IMR-90 (cell line): ENCODE results near the gene AGPS. TPM values are rescaled to one million over a fixed set of nuclear protein-coding genes. Genes with fewer than 3 reads are reported as not detected.

Experiments
- ATAC-seq: fragments of 200-7000 bp; cut with Tn5 transposase; 2 replicates; pipeline ENCODE4 v1.9.1; 2020; ENCODE audit warnings: low read depth, mild to moderate bottlenecking, moderate library complexity
- BruUV-seq: library from RNA; stranded (reverse); fragments of 400-500 nt; replicated peaks from 2 replicates; lab custom pipeline; 2021; lab: Mats Ljungman, UMichigan
- CTCF ChIA-PET: fragments of 300-600 bp; formaldehyde crosslinking; extraction: SDS; loops from one replicate; lab custom pipeline; 2021; ENCODE audit warnings: antibody characterized with exemption; lab: Yijun Ruan, JAX
- POLR2A ChIA-PET: fragments of 300-600 bp; sonication (Branson Sonifier 250); formaldehyde crosslinking; loops from one replicate; lab custom pipeline; 2022; ENCODE audit warnings: antibody characterized with exemption; ENCODE audit not compliant: unreplicated experiment; lab: Charles Lee
- DNase-seq: peaks from one replicate; pipeline ENCODE4 v3.0.0; 2013
- H2AFZ ChIP-seq: replicated peaks from 2 replicates; pipeline ENCODE3; 2013; ENCODE audit warnings: low read length, mild to moderate bottlenecking; ENCODE audit not compliant: poor library complexity
- H2AK5ac ChIP-seq: 2 replicates; pipeline ENCODE4 v1.6.1; 2013; ENCODE audit warnings: low read depth, low read length, inconsistent platforms
- H2AK9ac ChIP-seq: replicated peaks from 2 replicates; pipeline ENCODE3; 2013; ENCODE audit warnings: mild to moderate bottlenecking, low read depth, low read length, moderate library complexity; ENCODE audit not compliant: poor library complexity
- H2BK120ac ChIP-seq: 2 replicates; pipeline ENCODE4 v1.6.1; 2013; ENCODE audit warnings: low read depth, low read length, inconsistent platforms
- H2BK15ac ChIP-seq: 3 replicates; pipeline ENCODE4 v1.6.1; 2013; ENCODE audit warnings: low read depth, low read length, inconsistent platforms
- H2BK20ac ChIP-seq: 2 replicates; pipeline ENCODE4 v1.6.1; 2013; ENCODE audit warnings: low read depth, mild to moderate bottlenecking, inconsistent platforms, low read length, moderate library complexity
- H2BK5ac ChIP-seq: 2 replicates; pipeline ENCODE4 v1.6.1; 2013; ENCODE audit warnings: mild to moderate bottlenecking, low read depth, low read length, inconsistent platforms; ENCODE audit not compliant: poor library complexity, severe bottlenecking
- H3K14ac ChIP-seq: replicated peaks from 2 replicates; pipeline ENCODE4 v1.6.1; 2013; ENCODE audit warnings: low read depth, low read length, inconsistent platforms
- H3K18ac ChIP-seq: 2 replicates; pipeline ENCODE4 v1.6.1; 2013; ENCODE audit warnings: low read depth, low read length, control low read depth
- H3K23ac ChIP-seq: 2 replicates; pipeline ENCODE4 v1.6.1; 2013; ENCODE audit warnings: low read depth, low read length, inconsistent platforms
- H3K27ac ChIP-seq: 2 replicates; pipeline ENCODE4 v1.5.1; 2013; ENCODE audit warnings: mild to moderate bottlenecking, control low read depth, low read length; ENCODE audit not compliant: insufficient read depth
- H3K27me3 ChIP-seq: 2 replicates; pipeline ENCODE4 v1.6.1; 2013; ENCODE audit warnings: low read length; ENCODE audit not compliant: control insufficient read depth, insufficient read depth
- H3K36me3 ChIP-seq: 2 replicates; pipeline ENCODE4 v1.6.1; 2013; ENCODE audit warnings: low read length, mixed read lengths; ENCODE audit not compliant: control insufficient read depth, insufficient read depth
- H3K4ac ChIP-seq: 2 replicates; pipeline ENCODE4 v1.6.1; 2013; ENCODE audit warnings: low read depth, low read length, inconsistent platforms
- H3K4me1 ChIP-seq: 2 replicates; pipeline ENCODE4 v1.6.1; 2013; ENCODE audit warnings: low read length, mixed read lengths; ENCODE audit not compliant: control insufficient read depth, insufficient read depth
- H3K4me2 ChIP-seq: 2 replicates; pipeline ENCODE4 v1.6.1; 2013; ENCODE audit warnings: low read depth, mild to moderate bottlenecking, control low read depth, low read length, moderate library complexity
- H3K4me3 ChIP-seq: 2 replicates; pipeline ENCODE4 v1.5.1; 2013; ENCODE audit warnings: low read depth, mild to moderate bottlenecking, control low read depth, low read length, moderate library complexity; ENCODE audit not compliant: insufficient read depth
- H3K56ac ChIP-seq: 2 replicates; pipeline ENCODE4 v1.6.1; 2013; ENCODE audit warnings: low read length, inconsistent platforms; ENCODE audit not compliant: insufficient read depth; ENCODE audit errors: extremely low read depth
- H3K79me1 ChIP-seq, 2 experiments: 2 replicates each; pipeline ENCODE4 v1.6.1; 2013; ENCODE audit warnings: low read length in 2 of 2, inconsistent platforms in 1 of 2, low read depth in 1 of 2
- H3K9ac ChIP-seq: 2 replicates; pipeline ENCODE4 v1.6.1; 2013; ENCODE audit warnings: low read depth, low read length, control low read depth
- H3K9me1 ChIP-seq: 2 replicates; pipeline ENCODE4 v1.6.1; 2013; ENCODE audit warnings: low read length, inconsistent platforms; ENCODE audit not compliant: insufficient read depth
- H3K9me3 ChIP-seq: 2 replicates; pipeline ENCODE4 v1.6.1; 2013; ENCODE audit warnings: low read length; ENCODE audit not compliant: control insufficient read depth, insufficient read depth
- H4K20me1 ChIP-seq: 2 replicates; pipeline ENCODE4 v1.6.1; 2013; ENCODE audit warnings: low read length, inconsistent platforms; ENCODE audit not compliant: insufficient read depth
- H4K5ac ChIP-seq: 2 replicates; pipeline ENCODE4 v1.6.1; 2013; ENCODE audit warnings: mild to moderate bottlenecking, low read depth, low read length, control low read depth
- H4K8ac ChIP-seq, 2 experiments: 2 replicates each; pipeline ENCODE4 v1.6.1; 2013; ENCODE audit warnings: low read depth in 2 of 2, low read length in 2 of 2, control low read depth in 1 of 2, inconsistent platforms in 1 of 2
- H4K91ac ChIP-seq: 2 replicates; pipeline ENCODE4 v1.6.1; 2013; ENCODE audit warnings: low read depth, low read length, inconsistent platforms; ENCODE audit not compliant: insufficient read depth
- BHLHE40 ChIP-seq: fragments of 150-350 bp; IDR thresholded peaks from 2 replicates; pipeline ENCODE4 v1.6.1; 2016; ENCODE audit warnings: mild to moderate bottlenecking, low read depth, low read length
- CEBPB ChIP-seq: IDR thresholded peaks from 2 replicates; pipeline ENCODE4 v1.6.1; 2012; ENCODE audit warnings: low read depth, low read length, improper control_type of control experiment
- CHD1 ChIP-seq: IDR thresholded peaks from 2 replicates; pipeline ENCODE4 v1.6.1; 2012; ENCODE audit warnings: low read depth, low read length, improper control_type of control experiment
- FOS ChIP-seq: fragments of 150-350 bp; IDR thresholded peaks from 2 replicates; pipeline ENCODE4 v1.6.1; 2016; ENCODE audit warnings: low read depth, low read length
- MAFK ChIP-seq: IDR thresholded peaks from 2 replicates; pipeline ENCODE4 v1.6.1; 2012; ENCODE audit warnings: low read depth, low read length, improper control_type of control experiment
- MAZ ChIP-seq: IDR thresholded peaks from 2 replicates; pipeline ENCODE4 v1.6.1; 2012; ENCODE audit warnings: low read depth, mild to moderate bottlenecking, low read length, improper control_type of control experiment, moderate library complexity, borderline replicate concordance
- MXI1 ChIP-seq: IDR thresholded peaks from 2 replicates; pipeline ENCODE4 v1.6.1; 2012; ENCODE audit warnings: low read depth, mild to moderate bottlenecking, low read length, moderate library complexity, borderline replicate concordance
- NFE2L2 ChIP-seq: fragments of 150-350 bp; IDR thresholded peaks from 2 replicates; pipeline ENCODE4 v1.6.1; 2016; ENCODE audit warnings: low read depth, mild to moderate bottlenecking, low read length
- POLR2A ChIP-seq: IDR thresholded peaks from 2 replicates; pipeline ENCODE4 v1.6.1; 2012; ENCODE audit warnings: mild to moderate bottlenecking, low read depth, low read length
- RAD21 ChIP-seq: IDR thresholded peaks from 2 replicates; pipeline ENCODE4 v1.6.1; 2012; ENCODE audit warnings: low read length, improper control_type of control experiment
- RCOR1 ChIP-seq: IDR thresholded peaks from 2 replicates; pipeline ENCODE4 v1.6.1; 2012; ENCODE audit warnings: mild to moderate bottlenecking, low read length, improper control_type of control experiment; ENCODE audit not compliant: insufficient replicate concordance
- RFX5 ChIP-seq: IDR thresholded peaks from 2 replicates; pipeline ENCODE4 v1.8.0; 2012; ENCODE audit warnings: low read depth, mild to moderate bottlenecking, low read length, moderate library complexity
- SMC3 ChIP-seq: fragments of 150-350 bp; IDR thresholded peaks from 2 replicates; pipeline ENCODE4 v1.6.1; 2016; ENCODE audit warnings: low read depth, mild to moderate bottlenecking, antibody characterized with exemption, low read length, moderate library complexity
- WGBS, 2 experiments: methylation state at CpG; one replicate each; pipeline versions ENCODE4 v1.1.5 to v1.1.7; 2013; ENCODE audit warnings: missing lambda C conversion rate in 2 of 2; ENCODE audit not compliant: insufficient read length in 1 of 2; ENCODE audit errors: extremely low coverage in 2 of 2; 5-methylcytosine and 5-hydroxymethylcytosine counted together
- dilution Hi-C: fragments of 300-500 bp; cut with HindIII; formaldehyde crosslinking; loops from one replicate; pipeline ENCODE4 v1.14.3; 2018; ENCODE audit warnings: low sequenced_read_pairs; ENCODE audit not compliant: unreplicated experiment
- in situ Hi-C: fragments of 300-500 bp; cut with MboI; formaldehyde crosslinking; loops from 3 replicates; pipeline ENCODE4 v1.14.3; 2019; ENCODE audit warnings: low sequenced_read_pairs, inconsistent platforms, mixed read lengths
- intact Hi-C: fragments of 100-400 bp; cut with micrococcal nuclease; formaldehyde crosslinking; loops from 2 replicates; pipeline ENCODE4 v1.10.0; 2022
- polyA plus RNA-seq, 3 experiments: library from polyadenylated mRNA; depleted of rRNA; stranded (reverse); fragments of >200 nt; gene quantifications; 2 replicates each; pipeline ENCODE4 v1.2.3, GENCODE V29; 2012; ENCODE audit warnings: low replicate concordance in 1 of 3
- total RNA-seq: library from RNA; depleted of rRNA; stranded (reverse); fragments of >200 nt; gene quantifications from 2 replicates; pipeline ENCODE4 v1.2.3, GENCODE V29; 2012
- TF ChIP-seq, protein P1 (sequence below): conservative IDR thresholded peaks from 2 replicates; pipeline ENCODE4 v1.5.1; 2012; ENCODE audit warnings: mild to moderate bottlenecking, low read depth, low read length, improper control_type of control experiment
- TF ChIP-seq, protein P2 (sequence below): fragments of 150-350 bp; IDR thresholded peaks from 2 replicates; pipeline ENCODE4 v1.6.1; 2016; ENCODE audit warnings: low read depth, mild to moderate bottlenecking, low read length, moderate library complexity, borderline replicate concordance
- TF ChIP-seq, protein P3 (sequence below): fragments of 150-350 bp; IDR thresholded peaks from 2 replicates; pipeline ENCODE4 v1.6.1; 2017; ENCODE audit warnings: mild to moderate bottlenecking, antibody characterized with exemption, low read length, low read depth

Gene AGPS
- total and polyA plus RNA-seq, 2 of the 4 experiments (the other 2 are of a cell fraction) = 6.6 to 18.6 TPM

DNA sequence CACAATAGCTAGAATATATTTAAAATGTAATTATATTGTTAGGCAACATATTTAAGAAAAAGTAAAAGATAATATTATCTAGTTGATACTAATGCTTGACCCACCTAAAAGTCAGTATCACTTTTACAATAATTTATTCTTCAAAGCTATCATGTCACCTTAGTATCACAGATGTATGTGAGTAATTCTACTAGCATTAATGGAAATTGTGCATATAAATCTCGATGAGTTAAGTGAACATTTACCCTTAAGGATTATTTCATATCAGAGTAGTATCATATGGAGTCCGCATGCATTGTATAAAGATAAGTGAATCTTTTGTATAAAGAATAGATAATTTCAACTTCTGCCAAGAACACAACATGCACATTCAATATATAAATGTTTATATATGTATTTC, 103.4 kb downstream of the AGPS start:
- in situ Hi-C loops = loop anchor here (10.0 kb wide), 1 partner anchor 109 kb away; no protein-coding TSS in a partner anchor
- Histone ChIP-seq H2BK5ac (no peak overlapping the region), H4K8ac (no peak overlapping the region), H3K18ac (no peak overlapping the region), H3K9me1 (no peaks in the 10 kb centered on the region), H2AK5ac (no peak overlapping the region), H4K91ac (no peak overlapping the region), H3K14ac (no peak overlapping the region), H3K27me3 (no peaks in the 10 kb centered on the region), H3K4me3 (no peak overlapping the region), H3K27ac (no peak overlapping the region), H2AK9ac (no peak overlapping the region), H3K23ac (no peak overlapping the region), H3K4me1 (no peaks in the 10 kb centered on the region), H2BK20ac (no peak overlapping the region), H3K4ac (no peak overlapping the region), H4K20me1 (no peaks in the 10 kb centered on the region), H3K9ac (no peak overlapping the region), H3K9me3 (no peaks in the 10 kb centered on the region), H2AFZ (no peak overlapping the region), H2BK120ac (no peak overlapping the region), H3K79me1 (no peaks in the 10 kb centered on the region), H4K5ac (no peak overlapping the region), H2BK15ac (no peak overlapping the region), H3K56ac (no peak overlapping the region), H3K36me3 (peaks cover 3% of the 10 kb centered on the region), H3K4me2 (no peak overlapping the region)
- DNase-seq = no peak
- no TSS peak for BruUV-seq
- intact Hi-C loops = no loop called here
- no peak for ATAC-seq
- WGBS, 2 experiments = no CpG with 5 or more reads among the region's 2 CpGs
- TF ChIP-seq MAFK = no peak
- TF ChIP-seq NFE2L2 = no peak
- TF ChIP-seq RFX5 = no peak
- no peak for TF ChIP-seq CEBPB
- TF ChIP-seq MXI1 = no peak
- TF ChIP-seq, protein P1, sequence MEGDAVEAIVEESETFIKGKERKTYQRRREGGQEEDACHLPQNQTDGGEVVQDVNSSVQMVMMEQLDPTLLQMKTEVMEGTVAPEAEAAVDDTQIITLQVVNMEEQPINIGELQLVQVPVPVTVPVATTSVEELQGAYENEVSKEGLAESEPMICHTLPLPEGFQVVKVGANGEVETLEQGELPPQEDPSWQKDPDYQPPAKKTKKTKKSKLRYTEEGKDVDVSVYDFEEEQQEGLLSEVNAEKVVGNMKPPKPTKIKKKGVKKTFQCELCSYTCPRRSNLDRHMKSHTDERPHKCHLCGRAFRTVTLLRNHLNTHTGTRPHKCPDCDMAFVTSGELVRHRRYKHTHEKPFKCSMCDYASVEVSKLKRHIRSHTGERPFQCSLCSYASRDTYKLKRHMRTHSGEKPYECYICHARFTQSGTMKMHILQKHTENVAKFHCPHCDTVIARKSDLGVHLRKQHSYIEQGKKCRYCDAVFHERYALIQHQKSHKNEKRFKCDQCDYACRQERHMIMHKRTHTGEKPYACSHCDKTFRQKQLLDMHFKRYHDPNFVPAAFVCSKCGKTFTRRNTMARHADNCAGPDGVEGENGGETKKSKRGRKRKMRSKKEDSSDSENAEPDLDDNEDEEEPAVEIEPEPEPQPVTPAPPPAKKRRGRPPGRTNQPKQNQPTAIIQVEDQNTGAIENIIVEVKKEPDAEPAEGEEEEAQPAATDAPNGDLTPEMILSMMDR = no peak
- TF ChIP-seq POLR2A = no peak
- TF ChIP-seq FOS = no peak
- no peak for TF ChIP-seq RCOR1
- TF ChIP-seq SMC3 = no peak
- no peak for TF ChIP-seq RAD21
- TF ChIP-seq CHD1 = no peak
- TF ChIP-seq, protein P2, sequence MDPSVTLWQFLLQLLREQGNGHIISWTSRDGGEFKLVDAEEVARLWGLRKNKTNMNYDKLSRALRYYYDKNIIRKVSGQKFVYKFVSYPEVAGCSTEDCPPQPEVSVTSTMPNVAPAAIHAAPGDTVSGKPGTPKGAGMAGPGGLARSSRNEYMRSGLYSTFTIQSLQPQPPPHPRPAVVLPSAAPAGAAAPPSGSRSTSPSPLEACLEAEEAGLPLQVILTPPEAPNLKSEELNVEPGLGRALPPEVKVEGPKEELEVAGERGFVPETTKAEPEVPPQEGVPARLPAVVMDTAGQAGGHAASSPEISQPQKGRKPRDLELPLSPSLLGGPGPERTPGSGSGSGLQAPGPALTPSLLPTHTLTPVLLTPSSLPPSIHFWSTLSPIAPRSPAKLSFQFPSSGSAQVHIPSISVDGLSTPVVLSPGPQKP = no peak
- no peak for TF ChIP-seq BHLHE40
- TF ChIP-seq MAZ = no peak
- TF ChIP-seq, protein P3, sequence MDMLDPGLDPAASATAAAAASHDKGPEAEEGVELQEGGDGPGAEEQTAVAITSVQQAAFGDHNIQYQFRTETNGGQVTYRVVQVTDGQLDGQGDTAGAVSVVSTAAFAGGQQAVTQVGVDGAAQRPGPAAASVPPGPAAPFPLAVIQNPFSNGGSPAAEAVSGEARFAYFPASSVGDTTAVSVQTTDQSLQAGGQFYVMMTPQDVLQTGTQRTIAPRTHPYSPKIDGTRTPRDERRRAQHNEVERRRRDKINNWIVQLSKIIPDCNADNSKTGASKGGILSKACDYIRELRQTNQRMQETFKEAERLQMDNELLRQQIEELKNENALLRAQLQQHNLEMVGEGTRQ = no peak
- CTCF ChIA-PET = no interaction called here
- dilution Hi-C loops = no loop called here
- POLR2A ChIA-PET = no interaction called here
